Progenitor cell of endocrine pancreas (in vitro differentiated cells): Measurements from ENCODE around the gene NOCT. TPM values are rescaled to one million over a fixed set of nuclear protein-coding genes. Genes with fewer than 3 reads are reported as not detected.
A peak's percentile ranks its signal among the peaks of the same experiment; 100 is the strongest.

Experiments
- DNase-seq: peaks from one replicate; pipeline ENCODE4 v3.0.0; 2021; ENCODE audit warnings: low spot score; ENCODE audit not compliant: unreplicated experiment
- H3K27ac Mint-ChIP-seq: 2 replicates; pipeline ENCODE4 v1.8.0; 2021; ENCODE audit warnings: mild to moderate bottlenecking, moderate library complexity, mixed read lengths
- H3K27me3 Mint-ChIP-seq: 2 replicates; pipeline ENCODE4 v1.8.0; 2021; ENCODE audit warnings: mixed read lengths
- H3K36me3 Mint-ChIP-seq: 2 replicates; pipeline ENCODE4 v1.8.0; 2022; ENCODE audit warnings: mixed read lengths; ENCODE audit not compliant: insufficient read depth
- H3K4me1 Mint-ChIP-seq: 2 replicates; pipeline ENCODE4 v1.8.0; 2021; ENCODE audit warnings: low read depth, mixed read lengths
- H3K4me3 Mint-ChIP-seq: 2 replicates; pipeline ENCODE4 v1.8.0; 2021; ENCODE audit warnings: low read depth, mild to moderate bottlenecking, moderate library complexity, mixed read lengths
- H3K9me3 Mint-ChIP-seq: 2 replicates; pipeline ENCODE4 v1.8.0; 2021; ENCODE audit warnings: low read depth, mixed read lengths
- CTCF ChIP-seq: fragments of 200-600 bp; sonication (generic); IDR thresholded peaks from one replicate; pipeline ENCODE4 v1.5.0; 2021; ENCODE audit warnings: antibody characterized with exemption, mild to moderate bottlenecking; ENCODE audit not compliant: unreplicated experiment
- long read RNA-seq: library from polyadenylated mRNA; unstranded; transcript quantifications from one replicate; pipeline ENCODE4 v2.0.0, GENCODE V29; 2020
- total RNA-seq: library from RNA; stranded (reverse); gene quantifications from 2 replicates; pipeline ENCODE4 v1.2.1, GENCODE V29; 2021

Gene NOCT
- total RNA-seq: 32.2 and 33.8 TPM in 2 replicates
- long read RNA-seq: 0 reads

- peaks cover 34% of the 10 kb centered on the region for H3K4me1 Mint-ChIP-seq
- H3K27me3 Mint-ChIP-seq: peaks cover 5% of the 10 kb centered on the region
- H3K4me3 Mint-ChIP-seq: peak within 1 kb of the TSS; percentile 95
- peak; percentile 9 for TF ChIP-seq CTCF
- H3K9me3 Mint-ChIP-seq: no peaks in the 10 kb centered on the region
- peak within 1 kb of the TSS; percentile 100 for H3K27ac Mint-ChIP-seq
- DNase-seq: peak; percentile 81
- peaks cover 1% of the 10 kb centered on the region for H3K36me3 Mint-ChIP-seq
Observed at GRCh38 chr4:139015269-139015947, at the start of gene NOCT. Gene NOCT (plus strand): TSS chr4:139015781. CDS start chr4:139015982, 201 bp downstream.

- no peak for DNase-seq
- no peaks in the 10 kb centered on the region for H3K27me3 Mint-ChIP-seq
- no peak overlapping the region for H3K27ac Mint-ChIP-seq
- no peak for TF ChIP-seq CTCF
- no peaks in the 10 kb centered on the region for H3K9me3 Mint-ChIP-seq
- no peaks in the 10 kb centered on the region for H3K36me3 Mint-ChIP-seq
- no peak overlapping the region for H3K4me3 Mint-ChIP-seq
- no peaks in the 10 kb centered on the region for H3K4me1 Mint-ChIP-seq
Observed at GRCh38 chr4:138967313-138967712, 48.3 kb upstream of the NOCT start.

- peaks cover 24% of the 10 kb centered on the region for H3K4me1 Mint-ChIP-seq
- H3K36me3 Mint-ChIP-seq: no peaks in the 10 kb centered on the region
- no peaks in the 10 kb centered on the region for H3K9me3 Mint-ChIP-seq
- no peak for DNase-seq
- H3K27me3 Mint-ChIP-seq: no peaks in the 10 kb centered on the region
- TF ChIP-seq CTCF: no peak
- no peak overlapping the region for H3K4me3 Mint-ChIP-seq
- H3K27ac Mint-ChIP-seq: no peak overlapping the region
Observed at GRCh38 chr4:138972956-138973801, 42.4 kb upstream of the NOCT start.

GRCh38 chr4:138975225-138975624, 40.4 kb upstream of the NOCT start:
- H3K9me3 Mint-ChIP-seq: no peaks in the 10 kb centered on the region
- no peak for DNase-seq
- H3K4me3 Mint-ChIP-seq: no peak overlapping the region
- no peak overlapping the region for H3K27ac Mint-ChIP-seq
- TF ChIP-seq CTCF: peak; percentile 17
- H3K27me3 Mint-ChIP-seq: no peaks in the 10 kb centered on the region
- peaks cover 26% of the 10 kb centered on the region for H3K4me1 Mint-ChIP-seq
- H3K36me3 Mint-ChIP-seq: no peaks in the 10 kb centered on the region

GRCh38 chr4:138976526-138976925, 39.1 kb upstream of the NOCT start:
- Mint-ChIP-seq H3K9me3 (no peaks in the 10 kb centered on the region), H3K36me3 (no peaks in the 10 kb centered on the region), H3K4me3 (no peak overlapping the region), H3K27me3 (no peaks in the 10 kb centered on the region), H3K4me1 (peaks cover 26% of the 10 kb centered on the region), H3K27ac (no peak overlapping the region)
- no peak for TF ChIP-seq CTCF
- no peak for DNase-seq
